CD14-positive monocyte (primary cell): ENCODE measurements around the gene CTBP2. TPM values are rescaled to one million over a fixed set of nuclear protein-coding genes. Genes with fewer than 3 reads are reported as not detected.

Experiments used
- DNase-seq, 3 donors: peaks; one replicate each; pipeline ENCODE4 v3.0.0-alpha.2; 2011 to 2022
- H2AFZ ChIP-seq: 2 replicates; pipeline ENCODE4 v1.6.0; 2012; ENCODE audit warnings: mild to moderate bottlenecking, low read depth, low read length, inconsistent platforms; ENCODE audit not compliant: insufficient read depth, poor library complexity, severe bottlenecking
- H3K27ac ChIP-seq, 2 donors: 1 replicate in 1 of 2; 2 replicates in 1 of 2; pipeline ENCODE4 v1.5.1; 2012 to 2013; ENCODE audit warnings: low read length in 2 of 2, control low read depth in 1 of 2, inconsistent platforms in 1 of 2, low read depth in 1 of 2, mild to moderate bottlenecking in 1 of 2
- H3K27me3 ChIP-seq, 2 donors: one replicate each; pipeline versions ENCODE4 v1.6.0 to v1.6.1; 2011 to 2013; ENCODE audit warnings: low read length in 2 of 2; ENCODE audit not compliant: control insufficient read depth in 2 of 2, insufficient read depth in 2 of 2
- H3K36me3 ChIP-seq, 2 donors: replicated peaks in 1 of 2; 1 replicate in 1 of 2; 2 replicates in 1 of 2; pipeline versions ENCODE4 v1.5.1 to v1.6.1; 2012 to 2013; ENCODE audit warnings: low read length in 2 of 2, control low read depth in 1 of 2, inconsistent platforms in 1 of 2, mild to moderate bottlenecking in 1 of 2; ENCODE audit not compliant: insufficient read depth in 2 of 2, control insufficient read depth in 1 of 2
- H3K4me1 ChIP-seq, 2 donors: 1 replicate in 1 of 2; 2 replicates in 1 of 2; pipeline versions ENCODE4 v1.5.1 to v1.6.1; 2012 to 2013; ENCODE audit warnings: low read length in 2 of 2, control low read depth in 1 of 2, inconsistent platforms in 1 of 2, mild to moderate bottlenecking in 1 of 2, moderate library complexity in 1 of 2; ENCODE audit not compliant: insufficient read depth in 2 of 2, control insufficient read depth in 1 of 2
- H3K4me2 ChIP-seq: replicated peaks from 2 replicates; pipeline ENCODE3; 2012; ENCODE audit warnings: low read length, moderate library complexity, mild to moderate bottlenecking; ENCODE audit not compliant: poor library complexity, severe bottlenecking; ENCODE audit errors: extremely low read depth
- H3K4me3 ChIP-seq, 3 experiments: fragments of 200-600 bp in 1 of 3; sonication (generic) in 1 of 3; replicated peaks in 1 of 3; 1 replicate in 2 of 3; 2 replicates in 1 of 3; pipeline ENCODE4 v1.5.1; 2011 to 2013; ENCODE audit warnings: low read length in 3 of 3, mild to moderate bottlenecking in 3 of 3, control low read depth in 2 of 3, low read depth in 2 of 3, inconsistent platforms in 1 of 3, moderate library complexity in 1 of 3
- H3K79me2 ChIP-seq: 2 replicates; pipeline ENCODE4 v1.6.0; 2012; ENCODE audit warnings: mild to moderate bottlenecking, control low read depth, inconsistent platforms, low read length, moderate library complexity; ENCODE audit not compliant: insufficient read depth
- H3K9ac ChIP-seq: 2 replicates; pipeline ENCODE4 v1.6.0; 2017; ENCODE audit warnings: low read length, mild to moderate bottlenecking; ENCODE audit not compliant: insufficient read depth, poor library complexity, severe bottlenecking
- H3K9me3 ChIP-seq, 2 donors: replicated peaks in 1 of 2; 1 replicate in 1 of 2; 2 replicates in 1 of 2; pipeline versions ENCODE4 v1.5.1 to v1.6.1; 2012 to 2013; ENCODE audit warnings: low read length in 2 of 2, control low read depth in 1 of 2; ENCODE audit not compliant: control insufficient read depth in 1 of 2, insufficient read depth in 1 of 2
- H4K20me1 ChIP-seq: 2 replicates; pipeline ENCODE4 v1.6.0; 2012; ENCODE audit warnings: mild to moderate bottlenecking, low read length, control low read depth, moderate library complexity; ENCODE audit not compliant: insufficient read depth
- H3K27ac Mint-ChIP-seq, 7 donors: one replicate each; pipeline ENCODE4 v1.8.0; 2020; ENCODE audit warnings: mild to moderate bottlenecking in 7 of 7, mixed read lengths in 7 of 7, moderate library complexity in 6 of 7, inconsistent platforms in 2 of 7
- H3K27me3 Mint-ChIP-seq, 3 donors: one replicate each; pipeline ENCODE4 v1.8.0; 2021 to 2022; ENCODE audit warnings: low read depth in 3 of 3, mild to moderate bottlenecking in 3 of 3, mixed read lengths in 3 of 3, moderate library complexity in 3 of 3, inconsistent platforms in 1 of 3
- H3K36me3 Mint-ChIP-seq, 2 donors: one replicate each; pipeline ENCODE4 v1.8.0; 2020; ENCODE audit warnings: mixed read lengths in 2 of 2, inconsistent platforms in 1 of 2, mild to moderate bottlenecking in 1 of 2
- H3K4me1 Mint-ChIP-seq: one replicate; pipeline ENCODE4 v1.8.0; 2020; ENCODE audit warnings: mild to moderate bottlenecking, mixed read lengths
- H3K4me3 Mint-ChIP-seq, 2 donors: one replicate each; pipeline ENCODE4 v1.8.0; 2020; ENCODE audit warnings: mild to moderate bottlenecking in 2 of 2, mixed read lengths in 2 of 2, moderate library complexity in 1 of 2
- H3K9me3 Mint-ChIP-seq, 7 donors: one replicate each; pipeline ENCODE4 v1.8.0; 2020 to 2022; ENCODE audit warnings: mixed read lengths in 7 of 7, mild to moderate bottlenecking in 6 of 7, moderate library complexity in 6 of 7, inconsistent platforms in 2 of 7
- CTCF ChIP-seq: fragments of 200-600 bp; IDR thresholded peaks from one replicate; pipeline ENCODE4 v1.8.0; 2022; ENCODE audit warnings: antibody characterized with exemption, mild to moderate bottlenecking
- WGBS: methylation state at CpG from one replicate; pipeline ENCODE4 v1.1.5; 2013; ENCODE audit warnings: missing lambda C conversion rate; ENCODE audit not compliant: insufficient coverage; 5-methylcytosine and 5-hydroxymethylcytosine counted together
- intact Hi-C, 2 donors: fragments of 100-400 bp; cut with micrococcal nuclease; formaldehyde crosslinking; loops; one replicate each; pipeline versions ENCODE4 v1.15.0 to v1.15.1; 2023
- polyA plus RNA-seq, 3 donors: library from polyadenylated mRNA; depleted of rRNA in 1 of 3; unstranded in 2 of 3; stranded (reverse) in 1 of 3; fragments of 300-500 nt in 2 of 3; fragments of >200 nt in 1 of 3; fragmentation: Illumina TruSeq in 2 of 3; gene quantifications; 1 replicate in 2 of 3; 2 replicates in 1 of 3; pipeline ENCODE4 v1.2.3, GENCODE V29; 2012 to 2021

CTBP2 gene
- polyA plus RNA-seq, 3 donors = 40.9 to 87.1 (median 41.1) TPM

- Histone ChIP-seq H4K20me1 (peaks cover 100% of the 10 kb centered on the region), H3K4me1 (no peaks in the 10 kb centered on the region), H3K36me3 (peaks cover 8 to 73% of the 10 kb centered on the region in 2 donors), H3K79me2 (peaks cover 100% of the 10 kb centered on the region), H3K27ac (no peak overlapping the region), H3K9me3 (no peaks in the 10 kb centered on the region), H3K9ac (no peak overlapping the region), H3K4me2 (no peak overlapping the region), H3K27me3 (no peaks in the 10 kb centered on the region), H3K4me3 (no peak overlapping the region), H2AFZ (no peak overlapping the region)
- H3K9me3 Mint-ChIP-seq = no peaks in the 10 kb centered on the region
- peak overlapping the region in 5 of 7 donors; percentile 2 to 76 (median 48) for H3K27ac Mint-ChIP-seq
- peaks cover 20% of the 10 kb centered on the region for H3K4me1 Mint-ChIP-seq
- no peak overlapping the region for H3K4me3 Mint-ChIP-seq
- WGBS = 91% methylated on average over 13 of the region's 13 CpGs
- H3K36me3 Mint-ChIP-seq = peaks cover 19 to 46% of the 10 kb centered on the region in 2 donors
- no peak for TF ChIP-seq CTCF
- intact Hi-C loops = no loop called here
- no peaks in the 10 kb centered on the region for H3K27me3 Mint-ChIP-seq
- no peak for DNase-seq
Measured at GRCh38 chr10:125123476-125124114, 36.8 kb downstream of the CTBP2 start.

- Mint-ChIP-seq H3K27me3 (no peaks in the 10 kb centered on the region), H3K4me1 (peaks cover 20% of the 10 kb centered on the region), H3K27ac (peak overlapping the region in 1 of 7 donors; percentile 67), H3K36me3 (peaks cover 20 to 39% of the 10 kb centered on the region in 2 donors), H3K9me3 (no peaks in the 10 kb centered on the region), H3K4me3 (no peak overlapping the region)
- TF ChIP-seq CTCF = no peak
- intact Hi-C loops = no loop called here
- H3K36me3 ChIP-seq = peaks cover 8 to 63% of the 10 kb centered on the region in 2 donors
- H4K20me1 ChIP-seq = peaks cover 100% of the 10 kb centered on the region
- DNase-seq = no peak
- WGBS = 93% methylated on average over 8 of the region's 8 CpGs
- peaks cover 100% of the 10 kb centered on the region for H3K79me2 ChIP-seq
- H3K4me3 ChIP-seq = no peak overlapping the region
- H3K27me3 ChIP-seq = no peaks in the 10 kb centered on the region
- H3K27ac ChIP-seq = peak overlapping the region in 1 of 2 donors; percentile 58
- no peak overlapping the region for H3K9ac ChIP-seq
- no peak overlapping the region for H2AFZ ChIP-seq
- H3K4me1 ChIP-seq = no peaks in the 10 kb centered on the region
- no peaks in the 10 kb centered on the region for H3K9me3 ChIP-seq
- H3K4me2 ChIP-seq = no peak overlapping the region
Measured at GRCh38 chr10:125122566-125122965, 37.8 kb downstream of the CTBP2 start.
